ENCODE measurements around the gene CAPN12.

DNA sequence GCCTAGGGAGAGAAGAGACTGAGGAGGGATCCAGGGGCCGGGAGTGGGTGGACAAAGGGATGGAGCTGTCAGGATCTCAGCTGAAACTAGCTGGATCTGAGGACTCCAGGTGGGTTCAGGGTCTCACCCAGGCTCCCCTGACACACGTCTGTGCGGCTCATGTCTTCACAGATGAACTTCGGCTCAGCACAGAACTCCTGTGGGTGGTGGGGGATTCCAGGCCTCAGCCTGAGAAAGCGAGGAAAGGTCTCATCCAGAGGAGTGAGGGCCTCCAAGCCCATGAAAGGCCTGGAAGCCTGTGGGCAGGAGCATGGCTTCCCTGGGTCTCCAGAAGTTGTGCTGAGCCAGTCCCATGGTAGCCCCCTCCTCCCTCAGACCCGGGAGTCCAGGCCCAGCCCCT lies 1.4 kb downstream of the CAPN12 start:
- TF ChIP-seq GATA2 (IDR thresholded peaks at IDR 0.05; ENCODE audit: low read depth, low read length), result no peak
- TF ChIP-seq GATA3 (IDR thresholded peaks at IDR 0.05; ENCODE audit: low read depth, low read length), result no peak

Measured in SH-SY5Y (cell line).